KBM-7 (cell line): Measurements from ENCODE around the gene RAB15.

Source experiments
- DNase-seq: peaks from one replicate; pipeline ENCODE4 v3.0.0-alpha.2; 2015
- in situ Hi-C: fragments of 300-500 bp; cut with MboI; formaldehyde crosslinking; loops from 2 replicates; pipeline ENCODE4 v1.14.3; 2020; ENCODE audit warnings: low sequenced_read_pairs, low pct_unique_long_range_greater_than_20kb, mixed read lengths

Gene RAB15

GRCh38 chr14:64971943-64972791 is at the start of gene RAB15:
TSS of gene RAB15 (minus strand) at chr14:64972336. CDS start at chr14:64972076, 260 bp downstream.
- in situ Hi-C loops: no loop called here
- DNase-seq: peak; percentile 28

- DNase-seq: peak; percentile 80
- in situ Hi-C loops: no loop called here
Measured at GRCh38 chr14:65019944-65020566, 47.9 kb upstream of the RAB15 start.

GRCh38 chr14:65016471-65016870 is 44.3 kb upstream of the RAB15 start:
- no peak for DNase-seq
- in situ Hi-C loops: no loop called here

GRCh38 chr14:65015391-65015790 is 43.3 kb upstream of the RAB15 start:
- in situ Hi-C loops: no loop called here
- DNase-seq: no peak

DNA sequence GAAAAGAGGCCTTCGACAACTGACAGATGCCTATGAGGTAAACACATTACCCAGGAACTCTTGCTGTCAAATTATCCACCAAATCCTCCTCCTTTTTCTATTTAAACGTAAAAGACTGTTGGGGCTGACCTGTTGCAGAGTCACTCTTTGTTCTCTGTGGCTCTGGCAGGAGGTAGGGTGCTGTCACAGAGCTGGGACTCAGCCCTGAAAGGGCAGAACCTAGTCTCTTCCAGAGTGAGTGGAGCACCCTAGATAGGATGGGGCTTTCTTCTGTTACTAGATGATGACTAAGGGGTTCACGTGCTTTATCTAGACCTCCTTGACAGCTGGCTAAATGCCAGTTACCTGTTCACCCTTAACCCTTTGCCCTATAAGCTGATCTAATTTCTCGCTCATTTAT is 40.2 kb upstream of the RAB15 start:
- in situ Hi-C loops: no loop called here
- DNase-seq: no peak

GRCh38 chr14:65011538-65011937 is 39.4 kb upstream of the RAB15 start:
- DNase-seq: no peak
- in situ Hi-C loops: no loop called here

DNA sequence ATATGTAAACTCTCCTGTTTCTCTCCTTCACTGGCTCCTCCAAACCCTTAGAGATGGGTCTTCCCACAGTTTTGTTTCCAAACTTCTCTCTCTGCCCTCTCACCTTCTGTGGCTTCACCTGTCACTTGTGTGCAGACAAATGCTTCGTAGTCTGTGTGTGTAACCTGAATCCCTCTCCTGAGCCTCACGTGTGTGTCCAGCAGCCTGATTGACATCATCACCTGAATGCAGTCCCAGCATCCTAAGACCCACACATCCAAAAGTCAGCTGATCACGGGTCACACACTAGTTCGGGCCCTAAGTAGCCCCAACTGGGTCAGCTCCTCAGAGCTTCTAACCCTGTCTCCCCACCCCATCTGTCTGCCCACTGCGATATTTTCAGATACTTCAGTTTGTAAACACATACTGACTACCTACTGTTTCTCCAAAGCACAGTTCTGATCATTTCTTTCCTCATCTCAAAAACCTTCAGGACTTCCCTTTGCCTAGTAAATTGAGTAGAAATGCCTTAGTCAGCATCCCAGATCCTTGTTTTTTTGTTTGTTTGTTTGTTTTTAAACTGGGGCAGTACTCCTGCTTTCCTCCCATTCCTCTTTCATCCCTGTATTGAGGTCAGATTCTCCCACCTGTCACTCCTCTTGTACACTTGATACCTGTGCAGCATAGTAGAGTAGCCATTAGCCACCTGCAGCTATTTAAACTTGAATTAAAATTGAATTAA is 38.2 kb upstream of the RAB15 start:
- no peak for DNase-seq
- in situ Hi-C loops: no loop called here

DNA sequence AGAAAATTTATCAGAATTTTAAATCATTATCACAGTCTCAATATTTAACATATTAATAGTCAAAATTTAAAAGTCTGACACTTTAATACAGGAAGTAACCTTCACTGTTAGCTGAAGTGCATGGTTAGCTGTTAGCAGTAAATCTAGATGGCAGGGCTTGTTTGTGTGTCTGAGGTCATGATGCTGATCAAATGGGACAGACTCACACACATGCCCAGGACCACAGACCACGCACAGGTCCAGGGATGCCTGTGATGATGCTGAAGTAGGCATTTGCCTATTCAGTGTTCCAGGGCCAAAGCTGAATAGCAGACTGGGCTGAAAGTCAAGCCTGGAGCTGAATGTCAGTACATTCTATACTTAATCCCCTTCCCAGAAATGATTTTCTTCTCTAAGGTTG is 35.1 kb upstream of the RAB15 start:
- in situ Hi-C loops: no loop called here
- DNase-seq: no peak

DNA sequence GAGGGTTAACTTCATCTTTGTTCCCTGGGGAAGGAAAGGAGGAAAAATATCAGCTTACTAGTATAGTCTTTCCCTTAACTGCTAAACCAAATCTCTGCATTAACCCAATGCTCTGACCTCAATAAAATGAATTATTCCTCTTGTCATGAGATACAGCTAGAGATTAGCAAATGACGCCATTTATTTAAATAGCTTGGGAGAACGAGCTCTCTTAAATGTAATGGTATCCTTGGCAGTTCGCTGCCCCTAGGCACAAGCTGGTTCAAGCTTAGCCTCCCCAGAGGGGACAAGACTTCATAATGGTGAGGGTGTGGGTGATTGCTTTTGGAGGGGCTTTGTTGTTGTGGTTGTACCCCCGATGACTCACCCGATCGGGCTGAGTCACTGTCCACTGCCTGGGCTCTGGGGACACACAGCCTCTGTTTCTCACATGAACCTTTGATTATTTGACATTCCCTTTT is 34.2 kb upstream of the RAB15 start:
- DNase-seq: no peak
- in situ Hi-C loops: no loop called here

- no peak for DNase-seq
- in situ Hi-C loops: no loop called here
Measured at GRCh38 chr14:65003394-65003793, 31.3 kb upstream of the RAB15 start.

DNA sequence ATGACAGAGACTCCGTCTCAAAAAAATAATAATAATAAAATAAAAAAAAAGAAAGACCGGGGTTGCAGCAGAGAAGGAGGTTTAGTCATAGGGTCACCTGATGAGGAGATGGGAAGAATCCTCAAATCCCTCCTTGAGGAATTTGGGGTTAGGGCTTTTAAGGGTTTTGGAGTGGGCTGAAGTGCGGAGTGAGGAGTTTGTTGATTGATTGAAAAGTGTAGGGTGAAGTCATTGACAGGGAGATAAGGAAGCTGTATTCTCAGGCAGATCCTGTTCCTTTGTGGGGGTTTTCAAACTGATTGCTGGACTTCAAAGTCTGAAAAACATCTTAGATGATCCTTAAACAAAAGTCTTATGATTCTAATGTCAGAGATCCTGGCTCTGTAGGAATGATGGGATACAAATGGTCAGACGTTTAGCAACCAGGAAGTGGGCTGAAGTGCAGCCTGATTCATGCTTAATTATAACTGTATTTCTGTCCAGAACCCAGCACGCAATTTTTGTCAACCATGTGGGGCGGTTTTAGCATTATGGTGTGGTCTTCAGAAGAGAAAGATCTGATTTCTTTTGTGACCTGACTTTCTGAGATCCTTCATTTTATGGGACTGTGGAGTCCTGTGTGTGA is 30.6 kb upstream of the RAB15 start:
- no peak for DNase-seq
- in situ Hi-C loops: no loop called here

GRCh38 chr14:65001723-65002122 is 29.6 kb upstream of the RAB15 start:
- no peak for DNase-seq
- in situ Hi-C loops: no loop called here

GRCh38 chr14:65000898-65001591 is 28.9 kb upstream of the RAB15 start:
- in situ Hi-C loops: no loop called here

DNA sequence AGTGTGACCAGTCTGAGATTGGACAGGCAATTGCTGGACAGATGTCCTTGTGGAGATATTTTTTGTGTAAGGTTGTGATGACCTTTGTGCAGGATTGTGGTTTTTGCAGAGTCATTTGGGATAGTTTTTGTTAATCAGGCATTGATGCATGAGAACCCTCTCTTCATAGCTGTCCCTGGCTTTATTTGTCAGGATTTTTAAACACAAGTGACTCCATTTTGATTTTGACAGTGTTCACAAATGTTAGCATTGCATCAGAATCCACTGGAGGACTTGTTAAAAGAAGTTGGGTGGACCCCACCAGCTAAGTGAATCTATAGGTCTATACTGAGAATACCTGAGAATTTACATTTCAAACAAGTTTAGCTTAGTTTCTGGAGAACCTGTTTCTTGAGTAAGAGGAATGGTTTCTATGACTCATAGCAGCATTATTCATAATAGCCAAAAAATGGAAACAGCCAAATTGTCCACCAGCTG is 26.4 kb upstream of the RAB15 start:
- DNase-seq: no peak
- in situ Hi-C loops: no loop called here

More at GRCh38 chr14:65000898-65001591, 28.9 kb upstream of the RAB15 start:
- DNase-seq: no peak

- in situ Hi-C loops: no loop called here
- no peak for DNase-seq
Measured at GRCh38 chr14:64997108-64997794, 25.1 kb upstream of the RAB15 start.

DNA sequence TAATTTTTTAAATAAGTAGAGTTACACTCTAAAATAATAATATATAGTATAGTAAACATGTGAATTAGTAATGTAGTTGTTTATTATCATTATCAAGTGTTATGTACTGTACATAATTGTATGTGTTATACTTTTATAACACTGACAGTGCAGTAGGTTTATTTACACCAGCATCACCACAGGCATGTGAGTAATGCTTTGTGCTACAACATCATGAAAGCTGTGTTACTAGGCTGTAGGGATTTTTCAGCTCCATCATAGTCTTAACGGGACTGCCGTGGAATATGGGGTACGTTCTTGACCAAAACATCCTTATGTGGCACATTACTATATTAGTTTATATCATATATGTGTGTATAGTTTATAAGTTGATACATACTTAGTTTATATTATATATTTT is 23.2 kb upstream of the RAB15 start:
- in situ Hi-C loops: no loop called here
- no peak for DNase-seq

- DNase-seq: no peak
- in situ Hi-C loops: no loop called here
Measured at GRCh38 chr14:64994540-64994939, 22.4 kb upstream of the RAB15 start.

DNA sequence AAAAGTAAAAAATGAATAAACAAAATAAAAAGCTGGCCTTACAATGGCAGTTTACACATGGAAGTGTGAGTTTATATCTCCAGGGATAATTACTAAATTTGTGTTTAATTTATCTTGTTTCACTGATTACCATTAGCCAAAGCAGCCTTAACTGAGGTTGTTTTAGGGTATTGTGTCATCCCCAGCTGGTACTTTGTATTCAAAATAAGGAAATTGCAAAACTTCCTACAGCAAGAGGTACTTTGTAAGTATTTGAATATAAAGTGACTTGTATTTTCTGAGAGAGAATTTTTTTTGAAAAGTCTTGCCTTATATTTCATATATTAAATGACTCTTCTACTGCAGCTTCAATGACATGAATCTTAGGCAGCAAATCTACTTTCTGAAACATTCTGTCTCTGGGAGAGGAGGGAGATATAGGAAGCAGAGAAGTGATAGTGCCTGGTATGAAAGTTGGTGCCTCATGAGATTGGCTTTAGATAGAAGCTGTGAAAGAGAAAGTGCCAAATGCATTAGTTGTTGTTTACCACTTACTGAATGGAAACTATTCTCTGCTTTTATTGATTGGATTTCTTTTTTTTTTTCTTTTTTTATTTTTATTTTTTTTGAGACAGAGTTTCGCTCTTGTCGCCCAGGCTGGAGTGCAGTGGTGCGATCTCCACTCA is 21.3 kb upstream of the RAB15 start:
- in situ Hi-C loops: no loop called here
- peak; percentile 34 for DNase-seq
